ENCODE data around the gene KRT76.

Gene KRT76

GRCh38 chr12:52776913-52777395 lies at the start of gene KRT76:
Gene KRT76 (minus strand): TSS chr12:52777345. CDS start chr12:52777291, 54 bp downstream.
- no peak for DNase-seq

DNA sequence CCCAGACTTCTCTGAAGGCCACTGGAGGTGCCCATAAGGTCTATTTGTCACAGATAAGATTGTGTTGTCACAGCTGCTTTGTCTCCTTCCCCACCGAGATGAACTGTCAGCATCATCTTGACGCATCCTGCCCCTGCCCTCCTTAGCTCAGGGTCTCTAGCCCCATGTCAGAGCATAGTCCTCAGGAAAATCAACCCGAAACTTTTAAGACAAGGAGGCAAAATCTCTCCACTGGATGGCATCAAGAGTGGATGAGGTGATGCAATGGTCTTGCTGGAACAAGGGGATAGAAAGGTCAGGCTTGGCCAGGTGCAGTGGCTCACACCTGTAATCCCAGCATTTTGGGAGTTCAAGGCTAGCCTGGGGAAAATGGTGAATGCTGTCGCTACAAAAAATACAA lies 48.8 kb upstream of the KRT76 start:
- no peak for DNase-seq

DNA sequence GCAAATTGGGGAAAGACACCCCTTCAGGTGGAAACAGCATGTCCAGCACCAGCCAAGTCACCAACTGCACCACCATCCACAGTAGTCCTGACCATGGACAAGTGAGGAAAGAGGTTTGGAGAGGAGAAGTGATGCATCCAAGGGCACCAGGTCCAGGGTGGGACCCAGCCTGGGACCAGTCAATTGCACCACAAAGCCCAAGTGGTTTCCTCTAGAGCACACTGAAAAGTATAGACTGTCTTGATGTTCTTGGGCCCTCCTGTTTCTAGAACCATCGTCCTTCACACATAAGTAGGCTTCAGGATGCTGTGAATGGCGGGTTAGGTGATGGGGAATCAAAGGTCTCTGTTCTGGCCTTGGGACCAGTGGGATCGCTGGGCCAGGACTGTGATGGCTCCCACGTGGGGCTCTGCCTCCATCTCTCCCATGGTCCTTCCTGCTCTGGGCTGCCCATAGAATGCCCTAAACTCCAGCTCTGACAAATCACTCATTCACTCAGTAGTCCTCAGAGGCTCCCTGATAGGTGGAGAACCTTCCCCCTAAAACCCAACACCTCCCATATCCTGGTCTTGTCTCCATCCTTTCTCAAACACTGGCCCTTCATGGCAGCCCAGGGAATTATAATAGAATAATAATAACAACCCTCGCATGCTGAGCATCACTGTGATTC lies 47.7 kb upstream of the KRT76 start:
- DNase-seq: no peak

- no peak for DNase-seq
Observed at GRCh38 chr12:52823761-52824450, 46.8 kb upstream of the KRT76 start.

- no peak for DNase-seq
Observed at GRCh38 chr12:52822771-52823510, 45.8 kb upstream of the KRT76 start.

GRCh38 chr12:52821826-52822660 lies 44.9 kb upstream of the KRT76 start:
- DNase-seq: no peak

GRCh38 chr12:52821071-52821730 lies 44.1 kb upstream of the KRT76 start:
- no peak for DNase-seq

DNA sequence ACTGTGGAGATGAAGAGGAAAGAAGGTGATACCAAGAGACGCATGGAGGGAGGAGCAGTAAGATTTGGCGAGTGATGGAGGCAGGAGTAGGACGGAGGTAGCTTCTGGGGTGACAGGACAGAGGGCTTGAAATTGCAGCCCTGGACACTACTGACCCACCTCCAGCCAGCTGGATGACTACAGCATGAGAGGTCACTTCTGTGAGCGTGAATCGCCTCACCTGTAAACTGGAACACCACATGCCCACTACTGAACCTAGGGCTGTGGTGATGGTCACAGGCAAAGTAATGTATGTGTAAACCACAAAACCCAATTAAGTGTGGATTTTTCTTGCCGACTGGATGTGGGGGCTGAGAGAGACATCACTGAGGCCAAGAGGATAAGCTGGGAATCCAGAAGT lies 43.4 kb upstream of the KRT76 start:
- DNase-seq: no peak

GRCh38 chr12:52819731-52820510 lies 42.8 kb upstream of the KRT76 start:
- no peak for DNase-seq

GRCh38 chr12:52818887-52819420 lies 41.8 kb upstream of the KRT76 start:
- DNase-seq: no peak

DNA sequence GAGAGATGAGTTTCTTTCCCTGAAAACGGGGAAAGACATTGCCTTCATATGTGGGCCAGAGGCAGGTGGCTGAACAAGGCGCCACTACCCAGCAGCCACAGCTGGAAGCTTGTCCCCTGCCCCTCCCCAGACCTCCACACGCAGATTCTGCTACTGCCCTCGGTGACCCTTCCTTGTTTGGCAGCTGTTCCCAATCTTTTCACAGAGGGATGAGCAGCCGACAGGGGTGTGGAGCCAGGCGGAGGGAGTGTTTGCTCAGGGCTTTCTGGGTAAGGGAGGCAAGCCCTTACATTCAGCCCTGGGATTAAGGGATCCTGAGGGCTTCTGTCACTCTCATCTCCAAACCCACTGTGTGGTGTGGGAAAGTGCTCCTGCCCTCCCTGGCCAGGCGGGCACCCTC lies 41.2 kb upstream of the KRT76 start:
- DNase-seq: no peak

DNA sequence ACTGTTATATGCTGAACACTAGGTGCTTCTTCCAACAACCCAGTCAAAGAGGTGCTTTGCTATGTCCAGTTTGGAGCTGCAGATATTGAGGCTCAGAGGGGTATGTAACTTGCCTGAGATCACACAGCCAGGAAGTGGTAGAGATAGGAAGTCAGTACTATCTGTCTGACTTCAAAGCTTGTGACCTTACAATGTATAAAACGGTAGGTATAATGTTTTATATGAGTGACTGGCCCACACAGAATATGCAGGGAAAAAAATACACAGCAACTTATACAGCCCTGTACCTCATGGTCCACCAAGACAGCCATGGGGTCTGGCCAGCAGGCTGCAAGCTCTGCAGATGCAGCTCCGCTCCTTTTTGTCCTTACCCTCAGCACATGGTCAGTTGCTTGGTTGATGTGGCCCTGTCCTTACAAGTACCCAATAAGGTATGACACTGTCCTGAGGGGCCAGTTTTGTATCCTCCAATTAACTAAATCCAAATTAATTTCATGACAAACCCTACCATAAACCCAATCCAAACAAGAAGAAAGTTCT lies 40.6 kb upstream of the KRT76 start:
- DNase-seq: no peak

DNA sequence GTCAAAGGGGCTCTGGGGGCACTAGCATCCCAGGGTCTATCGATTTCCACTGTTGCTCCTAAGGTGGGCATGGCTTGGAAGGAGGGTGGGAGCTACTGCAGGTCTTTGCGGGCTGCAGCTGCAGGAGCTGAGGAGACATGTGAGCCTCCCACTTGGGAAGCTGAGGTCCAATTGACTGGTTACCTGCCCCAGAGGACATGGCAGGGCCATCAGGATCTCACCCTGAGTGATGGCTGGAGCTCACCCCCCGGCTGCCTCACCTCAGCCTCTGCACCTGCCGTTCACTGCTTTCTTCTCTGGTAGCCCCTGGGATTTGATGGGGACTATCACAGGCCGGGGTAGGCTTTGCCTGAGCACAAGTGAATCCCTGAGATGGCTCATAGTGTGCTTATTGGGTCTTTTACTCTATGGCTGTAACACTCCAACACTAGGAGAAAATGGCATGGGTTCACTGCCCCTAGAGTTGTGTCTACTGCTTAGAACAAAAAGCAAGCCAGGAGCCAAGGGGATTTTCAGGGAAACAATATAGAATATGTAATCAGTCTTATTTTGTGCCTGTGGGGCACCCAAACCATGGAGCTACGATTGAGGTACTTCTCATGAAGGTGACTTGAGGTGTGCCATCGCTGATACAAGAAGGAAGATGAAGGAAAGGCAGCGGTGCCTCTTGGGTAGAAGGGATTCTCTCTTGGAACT lies 40.0 kb upstream of the KRT76 start:
- DNase-seq: no peak

GRCh38 chr12:52815676-52816588 lies 38.8 kb upstream of the KRT76 start:
- no peak for DNase-seq

DNA sequence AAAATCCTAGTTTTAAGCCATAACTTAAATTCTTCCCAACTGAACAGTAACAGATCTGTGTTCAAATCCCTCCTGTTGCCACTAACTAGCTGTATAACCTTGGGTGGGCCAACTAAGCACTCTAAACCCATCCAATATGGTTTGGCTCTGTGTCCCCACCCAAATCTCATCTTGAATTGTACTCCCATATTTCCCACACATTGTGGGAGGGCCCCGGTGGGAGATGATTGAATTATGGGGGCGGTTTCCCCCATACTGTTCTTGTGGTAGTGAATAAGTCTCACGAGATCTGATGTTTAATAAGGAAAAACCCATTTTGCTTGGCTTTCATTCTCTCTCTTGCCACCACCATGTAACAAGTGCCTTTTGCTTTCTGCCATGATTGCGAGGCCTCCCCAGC lies 38.0 kb upstream of the KRT76 start:
- no peak for DNase-seq

GRCh38 chr12:52814710-52815155 lies 37.6 kb upstream of the KRT76 start:
- no peak for DNase-seq

- no peak for DNase-seq
Observed at GRCh38 chr12:52813885-52814709, 37.0 kb upstream of the KRT76 start, which contains the start of gene KRT4. Gene KRT4 (minus strand): TSS chr12:52814116. CDS start chr12:52814058, 58 bp downstream.

Data from CD4-positive, alpha-beta T cell treated with Interleukin-1 beta for 1 hour (primary cell).